Adrenal gland (tissue), 12 donors: ENCODE data around the gene MYEF2. TPM values are rescaled to one million over a fixed set of nuclear protein-coding genes. Genes with fewer than 3 reads are reported as not detected.

Source experiments
- DNase-seq, 7 donors: peaks; one replicate each; pipeline ENCODE4 v3.0.0-alpha.2; 2019 to 2020
- H3K27ac ChIP-seq, 5 donors: fragments of 200-600 bp; sonication (generic) in 4 of 5; 1 replicate in 3 of 5; 2 replicates in 2 of 5; pipeline versions ENCODE4 v1.5.1 to v1.8.0; 2016 to 2020; ENCODE audit warnings: mild to moderate bottlenecking in 1 of 5
- H3K27me3 ChIP-seq: fragments of 200-600 bp; 2 replicates; pipeline ENCODE4 v1.8.0; 2021
- H3K36me3 ChIP-seq, 2 donors: fragments of 200-600 bp; replicated peaks in 1 of 2; 1 replicate in 1 of 2; 2 replicates in 1 of 2; pipeline versions ENCODE4 v1.5.1 to v1.8.0; 2018 to 2022
- H3K4me1 ChIP-seq, 2 donors: fragments of 200-600 bp; replicated peaks in 1 of 2; 1 replicate in 1 of 2; 2 replicates in 1 of 2; pipeline versions ENCODE4 v1.5.1 to v1.8.0; 2018 to 2021
- H3K4me3 ChIP-seq, 4 donors: fragments of 200-600 bp; sonication (generic) in 3 of 4; one replicate each; pipeline ENCODE4 v1.5.1; 2016 to 2018
- H3K9me3 ChIP-seq, 3 donors: fragments of 200-600 bp; sonication (generic) in 1 of 3; replicated peaks in 1 of 3; 1 replicate in 2 of 3; 2 replicates in 1 of 3; pipeline versions ENCODE4 v1.5.1 to v1.8.0; 2016 to 2021
- POLR2A ChIP-seq, 2 donors: fragments of 450-650 bp; IDR thresholded peaks; one replicate each; pipeline ENCODE4 v1.6.1; 2017; ENCODE audit warnings: antibody characterized with exemption in 2 of 2, mild to moderate bottlenecking in 2 of 2, moderate library complexity in 1 of 2
- WGBS, 4 donors: extraction: QIAGEN DNeasy Blood & Tissue Kit in 2 of 4; methylation state at CpG; one replicate each; pipeline versions ENCODE4 v1.1.5 to v1.1.7; 2013 to 2017; 5-methylcytosine and 5-hydroxymethylcytosine counted together
- intact Hi-C, 2 donors: fragments of 100-400 bp; cut with DNase I; formaldehyde crosslinking; loops; one replicate each; pipeline versions ENCODE4 v1.14.1 to v1.15.0; 2022 to 2023
- polyA plus RNA-seq, 3 donors: library from polyadenylated mRNA; stranded (reverse); fragments of 200-250 nt in 2 of 3; fragments of 350-450 nt in 1 of 3; fragmentation: Illumina TruSeq in 1 of 3; extraction: RNeasy Lipid Tissue Mini Kit (QIAGEN cat#74804) in 1 of 3; gene quantifications; one replicate each; pipeline ENCODE4 v1.2.3, GENCODE V29; 2013 to 2014
- total RNA-seq, 9 donors: library from RNA; depleted of rRNA in 4 of 9; stranded (reverse); fragments of >200 nt in 4 of 9; fragments of 120-200 nt in 1 of 9; fragmentation: NEBNext Ultra II Directional in 1 of 9; extraction: Animal tissue kit (Norgen Biotek cat#: 25700) in 1 of 9; gene quantifications; one replicate each; pipeline versions ENCODE4 v1.1.0 to v1.2.4, GENCODE V29; 2013 to 2023
- TF ChIP-seq, protein P1 (sequence below), 6 experiments: fragments of 450-650 bp in 4 of 6; fragments of 200-600 bp in 2 of 6; sonication (generic) in 1 of 6; IDR thresholded peaks; 1 replicate in 5 of 6; 2 replicates in 1 of 6; pipeline versions ENCODE4 v1.5.1 to v1.8.0; 2016 to 2021; ENCODE audit warnings: antibody characterized with exemption in 6 of 6, mild to moderate bottlenecking in 2 of 6, moderate library complexity in 1 of 6
- donor health status: healthy with polysubstance abuse.
- donor health status: Bipolar disorder and iron deficiency.
- donor health status: DM: yes; HTN: yes; CAD: no.
- donor health status: DM: no; HTN: no; CAD: no.
- donor health status: DM: no; HTN: no; CAD: no.
- donor health status: DM: yes; HTN: yes; CAD: no.

The MYEF2 gene
- total and polyA plus RNA-seq, 12 donors, result 5.9 to 57.0 (median 35.2) TPM

DNA sequence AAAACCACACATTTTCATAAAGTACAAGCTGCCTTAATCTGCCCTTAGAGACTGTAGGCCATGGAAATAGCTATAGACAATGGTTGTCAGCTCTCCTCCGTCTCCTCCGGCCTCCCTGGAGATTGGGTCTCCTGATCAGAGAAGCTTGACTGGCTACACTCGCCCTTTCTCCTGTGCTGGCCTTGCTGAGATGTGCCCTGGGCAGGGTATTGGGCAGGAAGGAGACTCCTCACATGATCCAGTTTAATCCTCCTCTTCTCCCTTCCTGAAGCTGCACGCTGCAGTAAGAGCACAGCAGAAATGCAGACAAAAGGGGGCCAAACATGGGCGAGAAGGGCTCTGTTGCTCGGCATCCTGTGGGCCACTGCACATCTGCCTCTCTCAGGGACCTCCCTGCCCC is 57.4 kb downstream of the MYEF2 start, which contains the start of gene SLC24A5:
TSS of gene SLC24A5 (plus strand) at position 246 of the 400 bp plus-strand sequence. CDS start at position 301, 55 bp downstream.
- no peak within 1 kb of the TSS for H3K27ac ChIP-seq
- DNase-seq, result no peak
- H3K36me3 ChIP-seq, result no peaks in the 10 kb centered on the region
- intact Hi-C loops, result no loop called here
- 81 to 88% (median 85%) methylated on average over 5 to 6 of the region's 6 CpGs for WGBS, 4 donors
- H3K27me3 ChIP-seq, result peaks cover 3% of the 10 kb centered on the region
- no peaks in the 10 kb centered on the region for H3K4me1 ChIP-seq
- TF ChIP-seq, protein P1, sequence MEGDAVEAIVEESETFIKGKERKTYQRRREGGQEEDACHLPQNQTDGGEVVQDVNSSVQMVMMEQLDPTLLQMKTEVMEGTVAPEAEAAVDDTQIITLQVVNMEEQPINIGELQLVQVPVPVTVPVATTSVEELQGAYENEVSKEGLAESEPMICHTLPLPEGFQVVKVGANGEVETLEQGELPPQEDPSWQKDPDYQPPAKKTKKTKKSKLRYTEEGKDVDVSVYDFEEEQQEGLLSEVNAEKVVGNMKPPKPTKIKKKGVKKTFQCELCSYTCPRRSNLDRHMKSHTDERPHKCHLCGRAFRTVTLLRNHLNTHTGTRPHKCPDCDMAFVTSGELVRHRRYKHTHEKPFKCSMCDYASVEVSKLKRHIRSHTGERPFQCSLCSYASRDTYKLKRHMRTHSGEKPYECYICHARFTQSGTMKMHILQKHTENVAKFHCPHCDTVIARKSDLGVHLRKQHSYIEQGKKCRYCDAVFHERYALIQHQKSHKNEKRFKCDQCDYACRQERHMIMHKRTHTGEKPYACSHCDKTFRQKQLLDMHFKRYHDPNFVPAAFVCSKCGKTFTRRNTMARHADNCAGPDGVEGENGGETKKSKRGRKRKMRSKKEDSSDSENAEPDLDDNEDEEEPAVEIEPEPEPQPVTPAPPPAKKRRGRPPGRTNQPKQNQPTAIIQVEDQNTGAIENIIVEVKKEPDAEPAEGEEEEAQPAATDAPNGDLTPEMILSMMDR (IDR thresholded peaks at IDR 0.05), result no peak
- no peak for TF ChIP-seq POLR2A (IDR thresholded peaks at IDR 0.05)
- no peak within 1 kb of the TSS for H3K4me3 ChIP-seq
- H3K9me3 ChIP-seq, result no peaks in the 10 kb centered on the region

DNA sequence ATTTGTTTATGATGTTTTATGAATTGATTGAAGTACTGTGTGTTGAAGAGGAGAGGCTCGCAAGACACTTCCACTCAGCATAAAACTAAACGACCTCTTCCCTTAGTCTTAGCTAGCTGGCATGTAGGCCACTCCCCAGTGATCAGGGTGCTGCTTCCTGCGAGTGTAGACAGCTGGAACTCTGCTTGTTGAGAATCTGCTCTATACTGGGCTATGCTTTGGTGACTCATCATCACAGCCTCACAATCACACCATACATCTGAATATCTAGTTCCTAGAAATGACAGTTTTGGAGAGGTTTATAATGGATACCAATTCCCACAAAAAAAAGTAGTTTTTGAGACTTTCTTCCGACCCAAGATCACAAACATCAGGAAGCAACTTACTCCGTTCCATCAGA is 58.8 kb downstream of the MYEF2 start:
- TF ChIP-seq, protein P1 (IDR thresholded peaks at IDR 0.05), result no peak
- H3K4me1 ChIP-seq, result no peaks in the 10 kb centered on the region
- no peak overlapping the region for H3K27ac ChIP-seq
- intact Hi-C loops, result loop anchor here in 1 of 2 donors (10.0 kb wide), 1 partner anchor 126 kb away; no protein-coding TSS in a partner anchor
- 63 to 69% (median 64%) methylated on average over 5 of the region's 5 CpGs for WGBS, 4 donors
- peaks cover 3% of the 10 kb centered on the region for H3K27me3 ChIP-seq
- H3K4me3 ChIP-seq, result no peak overlapping the region
- H3K36me3 ChIP-seq, result no peaks in the 10 kb centered on the region
- DNase-seq, result no peak
- no peaks in the 10 kb centered on the region for H3K9me3 ChIP-seq

DNA sequence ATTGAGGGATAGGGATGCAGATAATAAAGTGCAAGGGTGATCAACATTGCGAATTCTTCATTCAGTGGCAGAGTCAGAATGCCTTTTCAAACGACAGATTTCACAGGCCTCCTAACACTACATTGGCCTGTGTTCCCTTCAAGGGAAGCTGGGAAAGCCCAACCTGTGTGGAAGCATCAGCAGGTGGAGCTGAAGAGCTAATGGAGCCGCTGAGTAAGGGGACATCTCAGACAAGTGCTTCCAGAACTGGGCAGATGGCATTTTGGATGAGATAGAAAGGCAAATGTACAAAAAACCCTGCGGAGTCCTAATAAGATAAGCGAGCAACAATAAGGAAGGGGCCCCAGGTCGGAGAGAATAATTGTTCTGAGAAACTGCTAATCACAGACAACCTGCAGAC is 65.9 kb downstream of the MYEF2 start:
- TF ChIP-seq POLR2A (IDR thresholded peaks at IDR 0.05), result no peak
- TF ChIP-seq, protein P1 (IDR thresholded peaks at IDR 0.05), result peak in 5 of 6 experiments; percentile 30 to 39 (median 37)
- DNase-seq, result peak in 6 of 7 donors; percentile 22 to 59 (median 28)
- no peaks in the 10 kb centered on the region for H3K4me1 ChIP-seq
- no peaks in the 10 kb centered on the region for H3K36me3 ChIP-seq
- no peaks in the 10 kb centered on the region for H3K9me3 ChIP-seq
- H3K4me3 ChIP-seq, result no peak overlapping the region
- H3K27me3 ChIP-seq, result no peaks in the 10 kb centered on the region
- no peak overlapping the region for H3K27ac ChIP-seq
- intact Hi-C loops, result loop anchor here in 1 of 2 donors (10.0 kb wide), 1 partner anchor 133 kb away; no protein-coding TSS in a partner anchor
- 25 to 33% (median 29%) methylated on average over 6 of the region's 6 CpGs for WGBS, 4 donors

DNA sequence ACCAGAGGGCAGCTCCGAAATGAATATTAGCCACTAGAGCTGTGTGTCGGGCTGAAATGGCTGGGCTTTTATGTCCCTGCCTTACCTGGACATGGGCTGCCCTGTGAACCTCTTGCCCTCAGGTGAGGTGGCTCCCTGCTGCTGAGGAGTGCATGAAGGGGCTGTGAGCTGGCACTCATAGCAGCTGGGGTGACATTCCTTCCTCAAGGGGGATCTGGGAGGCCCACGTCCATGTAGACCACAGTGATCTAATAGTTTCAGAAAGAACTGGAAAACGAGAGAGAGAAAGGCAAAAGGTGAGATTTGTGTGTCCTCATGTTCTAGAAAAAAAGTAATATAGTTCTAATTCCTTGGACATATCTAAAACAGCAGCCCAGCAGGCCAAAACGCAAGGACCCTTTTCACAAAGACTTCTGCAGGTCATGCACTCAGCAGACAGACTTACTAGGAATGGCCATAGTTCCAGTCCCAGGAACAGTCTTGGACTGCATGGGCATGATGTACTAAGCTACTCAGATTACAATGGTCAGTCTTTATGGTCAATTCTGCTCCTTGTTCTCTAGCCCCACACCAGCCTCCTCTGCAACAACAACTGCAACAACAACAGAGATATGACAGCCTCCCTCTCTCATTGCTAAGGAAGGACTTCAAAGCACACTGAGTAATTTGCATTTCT is 68.1 kb downstream of the MYEF2 start:
- DNase-seq, result no peak
- Histone ChIP-seq H3K36me3 (no peaks in the 10 kb centered on the region), H3K9me3 (no peaks in the 10 kb centered on the region), H3K4me3 (no peak overlapping the region), H3K27ac (no peak overlapping the region), H3K4me1 (no peaks in the 10 kb centered on the region), H3K27me3 (no peaks in the 10 kb centered on the region)
- WGBS, 4 donors, result 61 to 80% (median 73%) methylated on average over 5 of the region's 5 CpGs
- intact Hi-C loops, result loop anchor here in 1 of 2 donors (10.0 kb wide), 1 partner anchor 135 kb away; no protein-coding TSS in a partner anchor
- TF ChIP-seq, protein P1 (IDR thresholded peaks at IDR 0.05), result no peak
- no peak for TF ChIP-seq POLR2A (IDR thresholded peaks at IDR 0.05)
